ENCODE results near the gene USH1C.

USH1C gene

GRCh38 chr11:17542249-17542648, 2.0 kb downstream of the USH1C start:
- FAIRE-seq (no peak), DNase-seq (ENCODE audit: insufficient read length) (no peak)
- TF ChIP-seq POLR2AphosphoS5 (IDR thresholded peaks at IDR 0.05; ENCODE audit: low read depth, low read length) = no peak
- no peak for TF ChIP-seq POLR2A (IDR thresholded peaks at IDR 0.05; ENCODE audit: low read depth, low read length)
- no peak for TF ChIP-seq TAF1 (IDR thresholded peaks at IDR 0.05; ENCODE audit: borderline replicate concordance, low read depth, low read length)

- FAIRE-seq (no peak), DNase-seq (ENCODE audit: insufficient read length) (no peak)
These were observed 2.8 kb downstream of the USH1C start for GRCh38 chr11:17541330-17541885.

GRCh38 chr11:17540807-17541206, 3.4 kb downstream of the USH1C start:
- FAIRE-seq (no peak), DNase-seq (ENCODE audit: insufficient read length) (no peak)
- TF ChIP-seq POLR2A (IDR thresholded peaks at IDR 0.05; ENCODE audit: low read depth, low read length) (no peak), TAF1 (IDR thresholded peaks at IDR 0.05; ENCODE audit: borderline replicate concordance, low read depth, low read length) (no peak), POLR2AphosphoS5 (IDR thresholded peaks at IDR 0.05; ENCODE audit: low read depth, low read length) (no peak)

More at GRCh38 chr11:17541330-17541885, 2.8 kb downstream of the USH1C start:
- no peak for TF ChIP-seq POLR2A (IDR thresholded peaks at IDR 0.05; ENCODE audit: low read depth, low read length)
- no peak for TF ChIP-seq TAF1 (IDR thresholded peaks at IDR 0.05; ENCODE audit: borderline replicate concordance, low read depth, low read length)

- TF ChIP-seq POLR2A (IDR thresholded peaks at IDR 0.05; ENCODE audit: low read depth, low read length) (no peak), TAF1 (IDR thresholded peaks at IDR 0.05; ENCODE audit: borderline replicate concordance, low read depth, low read length) (no peak), POLR2AphosphoS5 (IDR thresholded peaks at IDR 0.05; ENCODE audit: low read depth, low read length) (no peak)
- no peak for FAIRE-seq
- DNase-seq (ENCODE audit: insufficient read length) = no peak
These were observed 5.5 kb downstream of the USH1C start for GRCh38 chr11:17538731-17539130.

GRCh38 chr11:17538054-17538453, 6.2 kb downstream of the USH1C start:
- FAIRE-seq = no peak
- DNase-seq (ENCODE audit: insufficient read length) = no peak
- TF ChIP-seq POLR2AphosphoS5 (IDR thresholded peaks at IDR 0.05; ENCODE audit: low read depth, low read length) = no peak
- TF ChIP-seq TAF1 (IDR thresholded peaks at IDR 0.05; ENCODE audit: borderline replicate concordance, low read depth, low read length) = no peak
- no peak for TF ChIP-seq POLR2A (IDR thresholded peaks at IDR 0.05; ENCODE audit: low read depth, low read length)

- no peak for TF ChIP-seq TAF1 (IDR thresholded peaks at IDR 0.05; ENCODE audit: borderline replicate concordance, low read depth, low read length)
- no peak for TF ChIP-seq POLR2AphosphoS5 (IDR thresholded peaks at IDR 0.05; ENCODE audit: low read depth, low read length)
- TF ChIP-seq POLR2A (IDR thresholded peaks at IDR 0.05; ENCODE audit: low read depth, low read length) = no peak
- no peak for DNase-seq (ENCODE audit: insufficient read length)
- FAIRE-seq = no peak
These were observed 7.0 kb downstream of the USH1C start for GRCh38 chr11:17537261-17537660.

GRCh38 chr11:17535488-17535887, 8.7 kb downstream of the USH1C start:
- DNase-seq (ENCODE audit: insufficient read length) (no peak), FAIRE-seq (no peak)
- TF ChIP-seq POLR2AphosphoS5 (IDR thresholded peaks at IDR 0.05; ENCODE audit: low read depth, low read length) = no peak
- TF ChIP-seq TAF1 (IDR thresholded peaks at IDR 0.05; ENCODE audit: borderline replicate concordance, low read depth, low read length) = no peak
- no peak for TF ChIP-seq POLR2A (IDR thresholded peaks at IDR 0.05; ENCODE audit: low read depth, low read length)

- DNase-seq (ENCODE audit: insufficient read length) (no peak), FAIRE-seq (no peak)
- TF ChIP-seq POLR2A (IDR thresholded peaks at IDR 0.05; ENCODE audit: low read depth, low read length) (no peak), TAF1 (IDR thresholded peaks at IDR 0.05; ENCODE audit: borderline replicate concordance, low read depth, low read length) (no peak), POLR2AphosphoS5 (IDR thresholded peaks at IDR 0.05; ENCODE audit: low read depth, low read length) (no peak)
These were observed 10.3 kb downstream of the USH1C start for GRCh38 chr11:17533778-17534415.

GRCh38 chr11:17533341-17533740, 10.9 kb downstream of the USH1C start:
- no peak for FAIRE-seq
- TF ChIP-seq POLR2AphosphoS5 (IDR thresholded peaks at IDR 0.05; ENCODE audit: low read depth, low read length) = no peak
- TF ChIP-seq POLR2A (IDR thresholded peaks at IDR 0.05; ENCODE audit: low read depth, low read length) = no peak
- no peak for TF ChIP-seq TAF1 (IDR thresholded peaks at IDR 0.05; ENCODE audit: borderline replicate concordance, low read depth, low read length)
- DNase-seq (ENCODE audit: insufficient read length) = no peak

- DNase-seq (ENCODE audit: insufficient read length) = no peak
- no peak for FAIRE-seq
- TF ChIP-seq POLR2A (IDR thresholded peaks at IDR 0.05; ENCODE audit: low read depth, low read length) (no peak), POLR2AphosphoS5 (IDR thresholded peaks at IDR 0.05; ENCODE audit: low read depth, low read length) (no peak), TAF1 (IDR thresholded peaks at IDR 0.05; ENCODE audit: borderline replicate concordance, low read depth, low read length) (no peak)
These were observed 11.4 kb downstream of the USH1C start for GRCh38 chr11:17532784-17533183.

- TF ChIP-seq TAF1 (IDR thresholded peaks at IDR 0.05; ENCODE audit: borderline replicate concordance, low read depth, low read length) (no peak), POLR2AphosphoS5 (IDR thresholded peaks at IDR 0.05; ENCODE audit: low read depth, low read length) (no peak), POLR2A (IDR thresholded peaks at IDR 0.05; ENCODE audit: low read depth, low read length) (no peak)
These were observed 12.5 kb downstream of the USH1C start for GRCh38 chr11:17531636-17532113.

GRCh38 chr11:17531071-17531600, 13.1 kb downstream of the USH1C start:
- FAIRE-seq (no peak), DNase-seq (ENCODE audit: insufficient read length) (no peak)
- TF ChIP-seq POLR2A (IDR thresholded peaks at IDR 0.05; ENCODE audit: low read depth, low read length) = no peak
- no peak for TF ChIP-seq POLR2AphosphoS5 (IDR thresholded peaks at IDR 0.05; ENCODE audit: low read depth, low read length)
- no peak for TF ChIP-seq TAF1 (IDR thresholded peaks at IDR 0.05; ENCODE audit: borderline replicate concordance, low read depth, low read length)

More at GRCh38 chr11:17531636-17532113, 12.5 kb downstream of the USH1C start:
- DNase-seq (ENCODE audit: insufficient read length) = no peak
- FAIRE-seq = no peak
